ENCODE results near the gene SLC9C1. TPM values are rescaled to one million over a fixed set of nuclear protein-coding genes. Genes with fewer than 3 reads are reported as not detected.

Gene SLC9C1
- total RNA-seq, 1 experiment from 2014 or later: 0.79 TPM

DNA sequence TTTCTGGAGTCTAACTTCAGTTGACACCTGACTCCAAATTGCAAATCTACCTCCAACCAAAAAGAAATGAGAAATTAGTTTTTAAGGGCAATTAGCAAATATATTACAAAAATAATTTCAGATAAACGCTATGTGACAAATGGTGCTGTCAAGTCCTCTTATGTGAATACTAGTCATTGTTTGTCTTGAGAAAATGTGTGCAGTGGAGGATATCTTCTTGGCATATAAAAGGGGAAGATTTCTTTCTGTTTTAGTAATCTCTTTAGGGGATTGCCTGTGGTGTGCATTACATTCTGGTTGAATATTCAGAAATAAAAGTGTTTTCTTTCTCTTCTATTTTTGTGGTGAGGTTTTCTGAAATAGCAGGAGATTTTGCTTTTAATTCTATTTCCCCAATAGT, 158.0 kb downstream of the SLC9C1 start (continued):
- TF ChIP-seq ELF1 (IDR thresholded peaks at IDR 0.05; ENCODE audit: borderline replicate concordance, low read depth) (no peak), EZH2phosphoT487 (IDR thresholded peaks at IDR 0.05; ENCODE audit: borderline replicate concordance) (no peak), RAD21 (IDR thresholded peaks at IDR 0.05; ENCODE audit: low read depth) (no peak), POLR2AphosphoS5 (IDR thresholded peaks at IDR 0.05; ENCODE audit: low read depth, low read length) (no peak), SIN3A (IDR thresholded peaks at IDR 0.05; ENCODE audit: low read depth) (no peak), CTCF (IDR thresholded peaks at IDR 0.05 in 2 of 3, conservative IDR thresholded peaks at IDR 0.05 in 1 of 3; ENCODE audit: borderline replicate concordance in 1 of 3, insufficient read depth in 1 of 3, low read depth in 2 of 3, low read length in 2 of 3) (no peak)

- no peaks in the 10 kb centered on the region for H3K79me2 ChIP-seq (ENCODE audit: insufficient read depth, low read length)
- ChIA-PET CTCF (no interaction called here), POLR2A (no interaction called here), RAD21 (ENCODE audit: low non-redundant PET in 1 of 2, low total read pairs in 2 of 2, uncharacterized antibody in 2 of 2, unreplicated experiment in 2 of 2) (no interaction called here)
- H3K27me3 ChIP-seq (ENCODE audit: insufficient read depth, low read length): no peaks in the 10 kb centered on the region
- no peak overlapping the region for H2AFZ ChIP-seq (ENCODE audit: low read depth, low read length, poor library complexity, severe bottlenecking)
- no peak for ATAC-seq
- no peaks in the 10 kb centered on the region; a peak in 1 of 4 replicates for H3K4me1 ChIP-seq (ENCODE audit: control insufficient read depth in 1 of 2, insufficient read depth in 2 of 2, low read length in 2 of 2)
- no peak overlapping the region for H3K9ac ChIP-seq (ENCODE audit: low read length)
- no peaks in the 10 kb centered on the region for H3K9me2 ChIP-seq (ENCODE audit: insufficient read depth)
- TF ChIP-seq JUND (IDR thresholded peaks at IDR 0.05) (no peak), YY1 (IDR thresholded peaks at IDR 0.05; ENCODE audit: extremely low read depth, insufficient replicate concordance, low read depth, low read length) (no peak), REST (IDR thresholded peaks at IDR 0.05; ENCODE audit: low read depth) (no peak), CEBPB (IDR thresholded peaks at IDR 0.05; ENCODE audit: low read depth) (no peak), ELF1 (IDR thresholded peaks at IDR 0.05; ENCODE audit: borderline replicate concordance, low read depth) (no peak), EZH2 (IDR thresholded peaks at IDR 0.05) (no peak), EGR1 (IDR thresholded peaks at IDR 0.05; ENCODE audit: low read depth) (no peak), POLR2A (IDR thresholded peaks at IDR 0.05; ENCODE audit: borderline replicate concordance, extremely low read depth, insufficient read depth, insufficient read length) (no peak), RAD21 (IDR thresholded peaks at IDR 0.05; ENCODE audit: low read depth) (no peak), TCF7L2 (IDR thresholded peaks at IDR 0.05; ENCODE audit: borderline replicate concordance, extremely low read depth, insufficient read depth, insufficient read length) (no peak), CBX3 (IDR thresholded peaks at IDR 0.05; ENCODE audit: low read depth) (no peak)
- TF ChIP-seq, protein P1, sequence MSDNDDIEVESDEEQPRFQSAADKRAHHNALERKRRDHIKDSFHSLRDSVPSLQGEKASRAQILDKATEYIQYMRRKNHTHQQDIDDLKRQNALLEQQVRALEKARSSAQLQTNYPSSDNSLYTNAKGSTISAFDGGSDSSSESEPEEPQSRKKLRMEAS (IDR thresholded peaks at IDR 0.05): no peak
- TF ChIP-seq, protein P2, sequence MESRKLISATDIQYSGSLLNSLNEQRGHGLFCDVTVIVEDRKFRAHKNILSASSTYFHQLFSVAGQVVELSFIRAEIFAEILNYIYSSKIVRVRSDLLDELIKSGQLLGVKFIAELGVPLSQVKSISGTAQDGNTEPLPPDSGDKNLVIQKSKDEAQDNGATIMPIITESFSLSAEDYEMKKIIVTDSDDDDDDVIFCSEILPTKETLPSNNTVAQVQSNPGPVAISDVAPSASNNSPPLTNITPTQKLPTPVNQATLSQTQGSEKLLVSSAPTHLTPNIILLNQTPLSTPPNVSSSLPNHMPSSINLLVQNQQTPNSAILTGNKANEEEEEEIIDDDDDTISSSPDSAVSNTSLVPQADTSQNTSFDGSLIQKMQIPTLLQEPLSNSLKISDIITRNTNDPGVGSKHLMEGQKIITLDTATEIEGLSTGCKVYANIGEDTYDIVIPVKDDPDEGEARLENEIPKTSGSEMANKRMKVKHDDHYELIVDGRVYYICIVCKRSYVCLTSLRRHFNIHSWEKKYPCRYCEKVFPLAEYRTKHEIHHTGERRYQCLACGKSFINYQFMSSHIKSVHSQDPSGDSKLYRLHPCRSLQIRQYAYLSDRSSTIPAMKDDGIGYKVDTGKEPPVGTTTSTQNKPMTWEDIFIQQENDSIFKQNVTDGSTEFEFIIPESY (IDR thresholded peaks at IDR 0.05; ENCODE audit: extremely low read depth, insufficient replicate concordance, low read length): no peak
- H4K20me1 ChIP-seq (ENCODE audit: insufficient read depth): no peaks in the 10 kb centered on the region
- intact Hi-C loops (cut with micrococcal nuclease): loop anchor here (5.0 kb wide), 1 partner anchor 193 kb away; no protein-coding TSS in a partner anchor
- DNase-seq (ENCODE audit: low read depth, low spot score): no peak
- BruUV-seq (replicated peaks): no TSS peak
- H3K27ac ChIP-seq (ENCODE audit: low read depth, low read length): no peak overlapping the region
- H3K4me2 ChIP-seq (ENCODE audit: low read length): no peak overlapping the region
- peaks cover 2 to 4% of the 10 kb centered on the region in 2 experiments; a peak in 1 of 4 replicates for H3K36me3 ChIP-seq (ENCODE audit: control insufficient read depth in 1 of 2, insufficient read depth in 2 of 2, low read length in 2 of 2)
- H3K4me3 ChIP-seq (replicated peaks in 1 of 2; ENCODE audit: low read depth in 1 of 2, low read length in 2 of 2): no peak overlapping the region
- H3K9me3 ChIP-seq (ENCODE audit: control insufficient read depth in 1 of 2, insufficient read depth in 1 of 2, low read depth in 1 of 2, low read length in 2 of 2): no peaks in the 10 kb centered on the region
These were observed 159.5 kb downstream of the SLC9C1 start for GRCh38 chr3:112134335-112135124.

Data from HCT116 (cell line).